ENCODE results near the gene GUCD1.

Gene GUCD1

DNA sequence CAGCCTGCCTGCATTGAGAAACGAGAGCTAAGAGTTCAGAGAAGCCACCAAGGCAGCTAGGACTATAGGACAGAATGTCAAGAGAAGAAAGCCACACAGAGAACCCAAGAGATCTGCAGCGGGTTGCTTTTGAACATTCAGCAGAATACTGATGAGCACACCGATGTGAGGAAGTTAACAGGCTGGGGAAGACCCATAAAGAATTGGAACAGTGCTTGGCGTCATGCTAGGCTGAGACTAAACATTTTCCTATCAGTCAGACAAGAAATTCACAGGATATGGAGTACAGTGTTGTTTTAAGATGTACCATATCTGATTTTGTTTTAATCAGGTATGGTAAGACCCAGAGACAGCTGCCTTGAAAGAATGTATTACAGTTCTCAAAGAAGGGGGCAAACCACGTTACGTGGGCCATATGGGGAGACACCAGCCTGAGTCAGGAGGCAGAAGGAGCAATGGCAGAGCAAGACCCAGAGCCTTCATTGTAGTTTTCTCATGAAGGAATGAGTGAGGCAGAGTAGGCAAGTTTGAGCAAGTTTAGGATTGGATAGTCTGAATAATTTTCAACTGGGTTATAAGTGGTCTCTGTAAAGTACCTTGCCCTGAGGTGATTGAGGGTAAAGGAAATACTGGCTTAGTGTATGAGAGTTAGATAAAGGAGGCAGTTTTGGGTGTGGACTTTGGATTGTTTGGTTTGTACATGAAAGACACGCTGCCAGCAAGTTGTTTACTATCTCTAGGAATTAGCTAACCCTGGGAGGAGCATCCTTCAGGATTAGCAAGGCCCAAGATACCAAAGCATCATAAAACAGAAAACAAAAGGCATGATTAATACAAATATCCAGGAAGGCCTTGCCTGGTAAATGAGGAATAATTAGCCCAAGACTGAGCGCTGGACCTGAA is 23.7 kb upstream of the GUCD1 start (continued):
- TF ChIP-seq ZBTB49 (tag by site-specific recombination; IDR thresholded peaks at IDR 0.05; ENCODE audit: low read depth) = no peak
- TF ChIP-seq ZNF623 (tag by site-specific recombination; IDR thresholded peaks at IDR 0.05) = no peak
- TF ChIP-seq GLIS1 (tag by site-specific recombination; IDR thresholded peaks at IDR 0.05) = 0 out of 2 replicates have a peak, but pooled peaks have one; percentile 19
- TF ChIP-seq, protein P1, sequence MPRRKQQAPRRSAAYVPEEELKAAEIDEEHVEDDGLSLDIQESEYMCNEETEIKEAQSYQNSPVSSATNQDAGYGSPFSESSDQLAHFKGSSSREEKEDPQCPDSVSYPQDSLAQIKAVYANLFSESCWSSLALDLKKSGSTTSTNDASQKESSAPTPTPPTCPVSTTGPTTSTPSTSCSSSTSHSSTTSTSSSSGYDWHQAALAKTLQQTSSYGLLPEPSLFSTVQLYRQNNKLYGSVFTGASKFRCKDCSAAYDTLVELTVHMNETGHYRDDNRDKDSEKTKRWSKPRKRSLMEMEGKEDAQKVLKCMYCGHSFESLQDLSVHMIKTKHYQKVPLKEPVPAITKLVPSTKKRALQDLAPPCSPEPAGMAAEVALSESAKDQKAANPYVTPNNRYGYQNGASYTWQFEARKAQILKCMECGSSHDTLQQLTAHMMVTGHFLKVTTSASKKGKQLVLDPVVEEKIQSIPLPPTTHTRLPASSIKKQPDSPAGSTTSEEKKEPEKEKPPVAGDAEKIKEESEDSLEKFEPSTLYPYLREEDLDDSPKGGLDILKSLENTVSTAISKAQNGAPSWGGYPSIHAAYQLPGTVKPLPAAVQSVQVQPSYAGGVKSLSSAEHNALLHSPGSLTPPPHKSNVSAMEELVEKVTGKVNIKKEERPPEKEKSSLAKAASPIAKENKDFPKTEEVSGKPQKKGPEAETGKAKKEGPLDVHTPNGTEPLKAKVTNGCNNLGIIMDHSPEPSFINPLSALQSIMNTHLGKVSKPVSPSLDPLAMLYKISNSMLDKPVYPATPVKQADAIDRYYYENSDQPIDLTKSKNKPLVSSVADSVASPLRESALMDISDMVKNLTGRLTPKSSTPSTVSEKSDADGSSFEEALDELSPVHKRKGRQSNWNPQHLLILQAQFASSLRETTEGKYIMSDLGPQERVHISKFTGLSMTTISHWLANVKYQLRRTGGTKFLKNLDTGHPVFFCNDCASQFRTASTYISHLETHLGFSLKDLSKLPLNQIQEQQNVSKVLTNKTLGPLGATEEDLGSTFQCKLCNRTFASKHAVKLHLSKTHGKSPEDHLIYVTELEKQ (tag by site-specific recombination; IDR thresholded peaks at IDR 0.05; ENCODE audit: borderline replicate concordance) = peak; percentile 82
- no peak for TF ChIP-seq ZNF26 (tag by site-specific recombination; IDR thresholded peaks at IDR 0.05)
- TF ChIP-seq KLF10 (tag by site-specific recombination; IDR thresholded peaks at IDR 0.05) = peak; percentile 51; the same call in 1 of the 2 replicates
- TF ChIP-seq, protein P2, sequence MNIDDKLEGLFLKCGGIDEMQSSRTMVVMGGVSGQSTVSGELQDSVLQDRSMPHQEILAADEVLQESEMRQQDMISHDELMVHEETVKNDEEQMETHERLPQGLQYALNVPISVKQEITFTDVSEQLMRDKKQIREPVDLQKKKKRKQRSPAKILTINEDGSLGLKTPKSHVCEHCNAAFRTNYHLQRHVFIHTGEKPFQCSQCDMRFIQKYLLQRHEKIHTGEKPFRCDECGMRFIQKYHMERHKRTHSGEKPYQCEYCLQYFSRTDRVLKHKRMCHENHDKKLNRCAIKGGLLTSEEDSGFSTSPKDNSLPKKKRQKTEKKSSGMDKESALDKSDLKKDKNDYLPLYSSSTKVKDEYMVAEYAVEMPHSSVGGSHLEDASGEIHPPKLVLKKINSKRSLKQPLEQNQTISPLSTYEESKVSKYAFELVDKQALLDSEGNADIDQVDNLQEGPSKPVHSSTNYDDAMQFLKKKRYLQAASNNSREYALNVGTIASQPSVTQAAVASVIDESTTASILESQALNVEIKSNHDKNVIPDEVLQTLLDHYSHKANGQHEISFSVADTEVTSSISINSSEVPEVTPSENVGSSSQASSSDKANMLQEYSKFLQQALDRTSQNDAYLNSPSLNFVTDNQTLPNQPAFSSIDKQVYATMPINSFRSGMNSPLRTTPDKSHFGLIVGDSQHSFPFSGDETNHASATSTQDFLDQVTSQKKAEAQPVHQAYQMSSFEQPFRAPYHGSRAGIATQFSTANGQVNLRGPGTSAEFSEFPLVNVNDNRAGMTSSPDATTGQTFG (tag by site-specific recombination; IDR thresholded peaks at IDR 0.05; ENCODE audit: borderline replicate concordance) = no peak
- peak; percentile 64; the same call in 1 of the 2 replicates for TF ChIP-seq ZNF561 (tag by site-specific recombination; IDR thresholded peaks at IDR 0.05; ENCODE audit: borderline replicate concordance)
- peak; percentile 79 for TF ChIP-seq ZEB2 (tag by site-specific recombination; IDR thresholded peaks at IDR 0.05)
- no peak for TF ChIP-seq ZNF549 (tag by site-specific recombination; IDR thresholded peaks at IDR 0.05)
- TF ChIP-seq ZNF391 (tag by site-specific recombination; IDR thresholded peaks at IDR 0.05; ENCODE audit: borderline replicate concordance, low read depth) = 0 out of 2 replicates have a peak, but pooled peaks have one; percentile 73
- TF ChIP-seq SCRT2 (tag by site-specific recombination; IDR thresholded peaks at IDR 0.05) = no peak
- no peak for TF ChIP-seq HOXC10 (CRISPR knock-in tag; IDR thresholded peaks at IDR 0.05)
- TF ChIP-seq HIC1 (tag by site-specific recombination; IDR thresholded peaks at IDR 0.05) = no peak
- TF ChIP-seq ZNF792 (tag by site-specific recombination; IDR thresholded peaks at IDR 0.05) = no peak
- TF ChIP-seq ZNF292 (tag by site-specific recombination; IDR thresholded peaks at IDR 0.05; ENCODE audit: borderline replicate concordance, low read depth) = no peak
- TF ChIP-seq GLI2 (tag by site-specific recombination; IDR thresholded peaks at IDR 0.05; ENCODE audit: borderline replicate concordance, low read depth) = peak; percentile 76; the same call in 1 of the 2 replicates
- TF ChIP-seq ZNF24 (tag by site-specific recombination; IDR thresholded peaks at IDR 0.05) = peak; percentile 94; the same call in 1 of the 2 replicates
- TF ChIP-seq ZNF843 (tag by site-specific recombination; IDR thresholded peaks at IDR 0.05) = peak; percentile 78
- TF ChIP-seq, protein P3, sequence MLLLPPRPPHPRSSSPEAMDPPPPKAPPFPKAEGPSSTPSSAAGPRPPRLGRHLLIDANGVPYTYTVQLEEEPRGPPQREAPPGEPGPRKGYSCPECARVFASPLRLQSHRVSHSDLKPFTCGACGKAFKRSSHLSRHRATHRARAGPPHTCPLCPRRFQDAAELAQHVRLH (tag by site-specific recombination; IDR thresholded peaks at IDR 0.05) = peak; percentile 51; the same call in 1 of the 2 replicates
- TF ChIP-seq ZNF155 (tag by site-specific recombination; IDR thresholded peaks at IDR 0.05) = no peak
- no peak for TF ChIP-seq GFI1B (tag by site-specific recombination; IDR thresholded peaks at IDR 0.05)
- TF ChIP-seq, protein P4, sequence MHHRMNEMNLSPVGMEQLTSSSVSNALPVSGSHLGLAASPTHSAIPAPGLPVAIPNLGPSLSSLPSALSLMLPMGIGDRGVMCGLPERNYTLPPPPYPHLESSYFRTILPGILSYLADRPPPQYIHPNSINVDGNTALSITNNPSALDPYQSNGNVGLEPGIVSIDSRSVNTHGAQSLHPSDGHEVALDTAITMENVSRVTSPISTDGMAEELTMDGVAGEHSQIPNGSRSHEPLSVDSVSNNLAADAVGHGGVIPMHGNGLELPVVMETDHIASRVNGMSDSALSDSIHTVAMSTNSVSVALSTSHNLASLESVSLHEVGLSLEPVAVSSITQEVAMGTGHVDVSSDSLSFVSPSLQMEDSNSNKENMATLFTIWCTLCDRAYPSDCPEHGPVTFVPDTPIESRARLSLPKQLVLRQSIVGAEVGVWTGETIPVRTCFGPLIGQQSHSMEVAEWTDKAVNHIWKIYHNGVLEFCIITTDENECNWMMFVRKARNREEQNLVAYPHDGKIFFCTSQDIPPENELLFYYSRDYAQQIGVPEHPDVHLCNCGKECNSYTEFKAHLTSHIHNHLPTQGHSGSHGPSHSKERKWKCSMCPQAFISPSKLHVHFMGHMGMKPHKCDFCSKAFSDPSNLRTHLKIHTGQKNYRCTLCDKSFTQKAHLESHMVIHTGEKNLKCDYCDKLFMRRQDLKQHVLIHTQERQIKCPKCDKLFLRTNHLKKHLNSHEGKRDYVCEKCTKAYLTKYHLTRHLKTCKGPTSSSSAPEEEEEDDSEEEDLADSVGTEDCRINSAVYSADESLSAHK (tag by site-specific recombination; IDR thresholded peaks at IDR 0.05) = peak; percentile 92; the same call in 1 of the 2 replicates
